Measurements from ENCODE around the gene AGPAT3.
A peak's percentile ranks its signal among the peaks of the same experiment; 100 is the strongest.

The AGPAT3 gene

GRCh38 chr21:43997766-43998742, 133.0 kb downstream of the AGPAT3 start:
- DNase-seq (ENCODE audit: low read depth), result peak; percentile 32

GRCh38 chr21:44000360-44000759, 135.3 kb downstream of the AGPAT3 start:
- no peak for DNase-seq (ENCODE audit: low read depth)

DNA sequence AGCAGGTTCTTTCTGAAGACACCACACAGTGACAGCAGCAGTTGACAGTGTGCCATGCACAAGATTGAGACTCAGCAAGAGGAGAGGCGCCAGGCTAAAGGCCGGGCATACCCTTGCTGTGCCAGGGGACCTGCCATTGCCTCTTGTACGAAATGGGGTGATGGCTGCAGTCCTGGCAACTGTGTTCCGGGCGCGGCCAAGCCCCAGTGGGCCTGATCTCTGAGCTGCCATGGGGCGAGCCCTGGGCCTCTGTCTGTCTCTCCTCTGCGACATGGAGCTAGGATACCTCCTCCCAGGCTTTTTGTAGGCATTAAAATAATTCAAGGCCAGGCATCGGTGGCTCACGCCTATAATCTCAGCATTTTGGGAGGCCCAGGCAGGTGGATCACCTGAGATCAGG, 137.5 kb downstream of the AGPAT3 start:
- no peak for DNase-seq (ENCODE audit: low read depth)

GRCh38 chr21:44003307-44003966, 138.4 kb downstream of the AGPAT3 start:
- no peak for DNase-seq (ENCODE audit: low read depth)

- no peak for DNase-seq (ENCODE audit: low read depth)
Measured at GRCh38 chr21:44005071-44005470, 140.0 kb downstream of the AGPAT3 start.

- DNase-seq (ENCODE audit: low read depth), result no peak
Measured at GRCh38 chr21:44005593-44005992, 140.6 kb downstream of the AGPAT3 start.

DNA sequence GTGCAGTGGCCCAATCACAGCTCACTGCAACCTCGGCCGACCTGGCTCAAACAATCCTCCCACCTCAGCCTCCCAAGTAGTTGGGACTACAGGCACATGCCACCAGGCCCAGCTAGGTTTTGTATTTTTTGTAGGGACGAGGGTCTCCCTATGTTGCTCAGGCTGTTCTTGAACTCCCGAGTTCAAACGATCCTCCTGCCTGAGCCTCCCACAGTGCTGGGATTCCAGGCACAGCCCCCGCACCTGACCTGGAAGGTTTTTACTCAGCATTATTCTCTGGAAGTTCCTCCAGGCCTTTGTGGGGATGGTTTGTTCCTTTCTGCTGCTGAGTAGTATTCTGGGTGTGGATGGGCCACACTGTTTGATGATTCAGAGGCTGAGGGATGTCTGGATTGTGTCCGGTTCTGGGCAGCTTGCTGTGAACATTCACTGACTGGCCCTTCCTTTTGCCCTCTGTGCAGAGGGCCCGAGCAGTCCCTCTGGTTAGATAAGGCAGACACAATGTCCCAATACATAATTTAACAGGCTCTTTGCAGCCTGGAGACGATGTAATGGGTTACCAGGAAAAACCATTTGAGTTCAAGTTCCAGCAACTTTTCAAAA, 141.1 kb downstream of the AGPAT3 start:
- peak; percentile 86 for DNase-seq (ENCODE audit: low read depth)

- DNase-seq (ENCODE audit: low read depth), result peak; percentile 41
Measured at GRCh38 chr21:44006656-44007055, 141.6 kb downstream of the AGPAT3 start.

- no peak for DNase-seq (ENCODE audit: low read depth)
Measured at GRCh38 chr21:44010429-44010828, 145.4 kb downstream of the AGPAT3 start.

GRCh38 chr21:44011123-44011522, 146.1 kb downstream of the AGPAT3 start:
- DNase-seq (ENCODE audit: low read depth), result no peak

DNA sequence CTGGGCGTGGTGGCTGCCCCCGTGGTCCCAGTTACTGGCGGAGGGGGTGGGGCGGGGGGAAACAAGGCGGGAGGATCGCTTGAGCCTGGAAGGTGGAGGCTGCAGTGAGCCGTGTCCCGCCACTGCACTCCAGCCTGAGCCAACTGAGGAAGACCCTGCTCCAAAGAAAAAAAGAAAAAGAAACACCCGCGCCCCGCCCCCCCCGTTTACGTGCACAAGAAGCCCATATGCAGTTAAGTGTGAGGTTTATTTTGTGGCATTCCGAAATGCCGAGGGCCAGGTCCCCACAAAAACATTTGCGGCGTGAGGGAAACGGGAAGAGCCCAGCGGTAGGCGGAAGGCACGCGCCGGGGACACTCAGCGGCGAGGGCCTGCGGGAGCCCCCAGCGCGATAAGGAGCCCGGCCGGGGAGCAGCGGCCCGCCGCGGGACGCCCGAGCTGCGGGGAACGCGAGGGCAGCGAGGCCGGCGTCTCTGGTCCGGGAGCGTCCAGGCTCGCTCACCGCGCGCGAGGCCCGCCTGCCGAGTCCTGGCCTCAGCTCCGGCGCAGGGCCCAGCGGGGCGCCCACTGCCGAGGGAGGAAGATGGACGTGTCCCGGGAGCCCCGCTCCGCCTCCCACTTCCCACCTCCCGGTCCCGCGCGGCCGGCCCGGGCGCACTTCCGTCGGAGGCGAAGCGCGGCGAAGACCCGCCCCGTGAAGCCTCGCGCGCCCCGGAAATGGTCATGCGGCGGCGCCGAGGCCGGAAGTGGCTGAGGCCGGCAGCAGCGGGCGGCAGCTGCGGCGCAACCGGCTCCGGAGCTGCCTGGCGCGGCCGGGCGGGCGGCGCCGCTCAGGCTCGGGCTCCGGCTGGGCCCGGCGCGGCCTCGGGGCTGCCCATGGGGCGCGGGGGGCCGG, 146.8 kb downstream of the AGPAT3 start, which contains the start of gene TRAPPC10:
TSS of gene TRAPPC10 (plus strand) at position 731 of the 895 bp plus-strand sequence. CDS start 185 bp downstream, outside the sequence.
- peak; percentile 86 for DNase-seq (ENCODE audit: low read depth)

DNA sequence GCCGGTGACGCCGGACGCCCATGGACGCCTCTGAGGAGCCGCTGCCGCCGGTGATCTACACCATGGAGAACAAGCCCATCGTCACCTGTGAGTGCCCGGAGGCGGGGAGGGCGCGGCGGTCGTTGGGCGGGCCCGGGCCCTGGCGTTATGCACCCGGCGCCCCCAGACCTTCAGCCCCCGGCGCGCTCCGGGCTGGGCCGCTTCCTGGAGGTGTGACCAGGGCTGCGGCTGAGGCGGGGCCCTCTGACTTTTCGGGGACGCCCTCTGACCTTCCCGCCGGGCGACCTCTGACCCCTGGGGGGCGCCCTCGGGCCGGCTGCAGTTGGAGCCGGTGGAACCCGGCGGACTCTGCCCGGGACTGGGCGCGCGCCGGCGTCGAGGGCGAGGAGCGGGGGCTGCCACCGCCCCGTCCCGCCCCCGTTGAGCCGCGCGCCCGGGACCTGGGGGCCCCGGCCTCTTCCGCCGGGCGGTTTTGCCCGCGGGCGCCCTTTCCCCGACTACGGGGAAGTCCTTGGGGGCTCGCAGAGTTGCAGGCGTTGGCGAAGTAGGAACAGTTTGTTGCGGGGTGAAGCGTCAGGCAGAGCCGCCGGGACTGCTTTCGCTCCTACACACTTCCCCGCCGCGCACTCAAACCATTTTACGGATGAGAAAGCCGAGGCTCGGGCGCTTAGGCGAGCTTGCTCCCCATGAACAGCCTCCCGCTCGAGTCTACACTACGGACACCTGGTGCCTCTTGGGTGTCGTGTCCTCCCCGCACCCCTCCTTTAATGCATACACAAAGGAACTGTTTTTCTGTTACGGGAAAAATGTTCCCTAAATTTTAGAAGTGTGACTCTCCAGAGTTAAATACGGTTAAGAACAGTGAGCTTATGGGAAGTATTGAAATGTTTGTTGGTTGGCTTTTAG, 147.7 kb downstream of the AGPAT3 start:
- DNase-seq (ENCODE audit: low read depth), result peak; percentile 58

GRCh38 chr21:44013380-44014088, 148.5 kb downstream of the AGPAT3 start:
- peak; percentile 33 for DNase-seq (ENCODE audit: low read depth)

GRCh38 chr21:44017601-44018000, 152.6 kb downstream of the AGPAT3 start:
- DNase-seq (ENCODE audit: low read depth), result no peak

GRCh38 chr21:44018127-44018526, 153.1 kb downstream of the AGPAT3 start:
- no peak for DNase-seq (ENCODE audit: low read depth)

DNA sequence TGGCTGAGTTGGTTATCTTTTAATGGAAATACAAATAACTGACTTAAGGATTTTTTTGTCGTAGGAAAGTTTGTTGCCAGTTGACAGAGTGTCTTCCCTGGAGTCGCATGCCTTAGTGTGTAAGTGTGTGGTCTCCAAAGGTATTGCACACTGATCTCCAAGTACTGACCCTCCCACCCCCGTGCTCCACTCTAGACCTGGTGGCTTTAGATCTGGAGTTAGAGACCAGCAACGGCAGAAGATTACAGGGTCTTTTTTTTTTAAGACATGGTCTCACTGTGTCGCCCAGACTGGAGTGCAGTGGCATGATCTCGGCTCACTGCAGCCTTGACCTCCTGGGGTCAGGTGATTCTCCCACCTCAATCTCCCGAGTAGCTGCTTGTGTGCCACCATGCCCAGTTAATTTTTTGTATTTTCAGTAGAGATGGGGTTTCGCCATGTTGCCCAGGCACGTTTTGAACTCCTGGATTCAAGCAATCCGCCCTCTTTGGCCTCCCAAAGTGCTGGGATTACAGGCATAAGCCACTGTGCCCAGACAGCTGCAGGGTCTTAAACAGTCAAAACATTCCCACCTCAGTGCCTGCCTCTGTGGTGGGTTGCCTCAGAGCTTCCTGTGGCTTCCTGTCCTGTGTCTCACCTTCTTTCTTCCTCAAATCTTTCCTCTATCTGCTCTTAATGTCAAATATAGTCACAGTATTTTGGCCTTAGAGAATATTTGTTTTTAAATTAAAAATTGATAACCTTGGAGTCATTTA, 154.0 kb downstream of the AGPAT3 start:
- no peak for DNase-seq (ENCODE audit: low read depth)

DNA sequence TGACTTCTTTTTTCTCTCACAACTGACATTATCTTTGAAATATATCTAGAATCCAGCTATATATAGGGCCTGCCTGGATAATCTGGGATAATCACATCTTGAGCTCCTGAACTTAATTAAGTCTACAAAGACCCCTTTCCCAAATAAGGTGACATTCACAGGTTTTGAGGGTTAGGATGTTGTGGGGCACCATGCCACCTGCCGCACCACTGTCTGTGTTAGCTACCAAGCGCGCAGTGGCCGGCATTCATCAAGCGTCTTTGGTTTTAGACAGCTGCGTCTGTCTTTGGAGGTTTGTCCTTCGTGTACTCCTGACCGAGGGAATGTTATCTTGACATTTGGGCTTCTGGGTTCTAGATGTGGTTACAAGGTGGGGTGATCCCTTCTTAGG, 154.5 kb downstream of the AGPAT3 start:
- no peak for DNase-seq (ENCODE audit: low read depth)

DNA sequence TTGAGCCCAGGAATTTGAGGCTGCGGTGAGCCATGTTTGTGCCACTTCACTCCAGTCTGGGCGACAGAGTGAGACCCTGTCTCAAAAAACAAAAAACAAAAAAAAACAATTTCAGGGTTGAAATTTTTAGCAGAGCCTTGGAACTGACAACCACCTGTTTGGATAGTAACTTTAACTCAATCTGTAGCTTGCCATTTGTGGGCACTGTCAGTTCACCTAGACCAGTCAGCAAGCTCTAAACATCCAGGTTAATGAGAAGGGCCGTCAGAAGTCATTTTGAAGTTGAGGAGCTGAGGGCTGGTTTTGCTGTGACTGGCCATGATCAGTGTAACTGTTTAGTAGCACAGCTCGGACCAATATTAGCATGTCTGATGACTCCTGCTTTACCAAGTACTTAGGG, 155.5 kb downstream of the AGPAT3 start:
- DNase-seq (ENCODE audit: low read depth), result no peak

GRCh38 chr21:44021064-44021463, 156.0 kb downstream of the AGPAT3 start:
- DNase-seq (ENCODE audit: low read depth), result no peak

Measured in ELR (cell line).